OCI-LY1 (cell line): ENCODE measurements around the gene MIGA1.

Experiments used
- H2AFZ ChIP-seq: fragments of 200-600 bp; sonication (generic), shearing (Covaris generic); 2 replicates; pipeline ENCODE4 v1.6.0; 2014; ENCODE audit warnings: antibody characterized with exemption, mild to moderate bottlenecking, low read length
- H3F3A ChIP-seq: fragments of 200-600 bp; sonication (generic), shearing (Covaris generic); 2 replicates; pipeline ENCODE4 v1.6.0; 2014; ENCODE audit warnings: mild to moderate bottlenecking, antibody characterized with exemption, low read length, moderate library complexity; ENCODE audit not compliant: insufficient read depth
- H3K27ac ChIP-seq: fragments of 200-600 bp; sonication (generic); 2 replicates; pipeline ENCODE4 v1.5.1; 2014; ENCODE audit warnings: low read length, mixed run types, mild to moderate bottlenecking, low read depth; ENCODE audit not compliant: poor library complexity, severe bottlenecking
- H3K27me3 ChIP-seq: fragments of 200-600 bp; sonication (generic); 2 replicates; pipeline ENCODE4 v1.6.0; 2014; ENCODE audit warnings: antibody characterized with exemption, mild to moderate bottlenecking, low read length, moderate library complexity; ENCODE audit not compliant: insufficient read depth
- H3K36me3 ChIP-seq: fragments of 200-600 bp; sonication (generic); 2 replicates; pipeline ENCODE4 v1.6.1; 2014; ENCODE audit warnings: mild to moderate bottlenecking, antibody characterized with exemption, low read length, moderate library complexity, mixed read lengths; ENCODE audit not compliant: insufficient read depth
- H3K4me1 ChIP-seq: fragments of 200-600 bp; sonication (generic); 2 replicates; pipeline ENCODE4 v1.5.1; 2014; ENCODE audit warnings: mild to moderate bottlenecking, low read length, moderate library complexity; ENCODE audit not compliant: insufficient read depth, severe bottlenecking
- H3K4me2 ChIP-seq: fragments of 200-600 bp; sonication (generic), shearing (Covaris generic); 2 replicates; pipeline ENCODE4 v1.6.1; 2014; ENCODE audit warnings: low read length
- H3K4me3 ChIP-seq: fragments of 200-600 bp; sonication (generic); 2 replicates; pipeline ENCODE4 v1.5.1; 2014; ENCODE audit warnings: low read length, low read depth, mild to moderate bottlenecking, mixed read lengths; ENCODE audit not compliant: poor library complexity, severe bottlenecking
- H3K79me2 ChIP-seq: fragments of 200-600 bp; shearing (Covaris generic); 2 replicates; pipeline ENCODE4 v1.6.1; 2016; ENCODE audit warnings: mixed run types, low read length, mixed read lengths; ENCODE audit not compliant: insufficient read depth
- H3K9ac ChIP-seq: fragments of 200-600 bp; sonication (generic), shearing (Covaris generic); 2 replicates; pipeline ENCODE4 v1.6.1; 2014; ENCODE audit warnings: mild to moderate bottlenecking, low read length, mixed read lengths
- H3K9me2 ChIP-seq: fragments of 200-600 bp; sonication (generic), shearing (Covaris generic); 2 replicates; pipeline ENCODE4 v1.6.1; 2014; ENCODE audit warnings: low read depth, mild to moderate bottlenecking, low read length, mixed read lengths
- H3K9me3 ChIP-seq: fragments of 200-600 bp; shearing (Covaris generic); 2 replicates; pipeline ENCODE4 v1.6.1; 2014; ENCODE audit warnings: low read length, mixed read lengths
- H4K20me1 ChIP-seq: fragments of 200-600 bp; sonication (generic), shearing (Covaris generic); 2 replicates; pipeline ENCODE4 v1.6.0; 2016; ENCODE audit warnings: mild to moderate bottlenecking, low read length; ENCODE audit not compliant: insufficient read depth
- TF ChIP-seq, protein P1 (sequence below): fragments of 200-600 bp; sonication (generic), shearing (Covaris generic); IDR thresholded peaks from 2 replicates; pipeline ENCODE4 v1.5.1; 2017; ENCODE audit warnings: mild to moderate bottlenecking, antibody characterized with exemption, low read length, moderate library complexity, mixed read lengths

Gene MIGA1

DNA sequence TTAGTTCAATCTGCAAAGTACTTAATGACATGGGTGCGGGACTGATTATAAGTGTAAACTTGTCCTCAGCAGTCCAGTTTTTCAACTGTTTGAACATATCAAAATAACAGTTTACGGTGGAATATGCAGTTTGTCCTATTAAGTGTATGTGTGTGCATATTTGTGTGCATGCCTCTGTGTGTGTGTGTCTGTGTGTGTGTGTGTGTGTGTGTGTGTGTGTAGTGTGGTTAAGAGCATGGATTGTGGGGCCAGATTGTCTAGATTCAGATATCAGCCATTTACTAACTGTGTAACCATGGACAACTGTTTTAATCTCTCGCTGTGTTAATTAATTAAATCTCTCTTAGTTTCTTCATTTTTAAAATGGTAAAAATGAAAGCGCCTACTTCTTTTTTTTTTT lies 148.0 kb downstream of the MIGA1 start:
- Histone ChIP-seq H3K27me3 (0 out of 2 replicates have a peak, but pooled peaks cover 4% of the 10 kb centered on the region), H3K4me3 (no peak overlapping the region), H3K9ac (no peak overlapping the region), H3K4me1 (no peaks in the 10 kb centered on the region), H3K36me3 (no peaks in the 10 kb centered on the region), H3K4me2 (no peak overlapping the region), H3K79me2 (no peaks in the 10 kb centered on the region), H3K9me2 (no peaks in the 10 kb centered on the region), H3K27ac (no peak overlapping the region), H3K9me3 (no peaks in the 10 kb centered on the region), H4K20me1 (no peaks in the 10 kb centered on the region), H2AFZ (no peak overlapping the region), H3F3A (no peaks in the 10 kb centered on the region)
- TF ChIP-seq, protein P1, sequence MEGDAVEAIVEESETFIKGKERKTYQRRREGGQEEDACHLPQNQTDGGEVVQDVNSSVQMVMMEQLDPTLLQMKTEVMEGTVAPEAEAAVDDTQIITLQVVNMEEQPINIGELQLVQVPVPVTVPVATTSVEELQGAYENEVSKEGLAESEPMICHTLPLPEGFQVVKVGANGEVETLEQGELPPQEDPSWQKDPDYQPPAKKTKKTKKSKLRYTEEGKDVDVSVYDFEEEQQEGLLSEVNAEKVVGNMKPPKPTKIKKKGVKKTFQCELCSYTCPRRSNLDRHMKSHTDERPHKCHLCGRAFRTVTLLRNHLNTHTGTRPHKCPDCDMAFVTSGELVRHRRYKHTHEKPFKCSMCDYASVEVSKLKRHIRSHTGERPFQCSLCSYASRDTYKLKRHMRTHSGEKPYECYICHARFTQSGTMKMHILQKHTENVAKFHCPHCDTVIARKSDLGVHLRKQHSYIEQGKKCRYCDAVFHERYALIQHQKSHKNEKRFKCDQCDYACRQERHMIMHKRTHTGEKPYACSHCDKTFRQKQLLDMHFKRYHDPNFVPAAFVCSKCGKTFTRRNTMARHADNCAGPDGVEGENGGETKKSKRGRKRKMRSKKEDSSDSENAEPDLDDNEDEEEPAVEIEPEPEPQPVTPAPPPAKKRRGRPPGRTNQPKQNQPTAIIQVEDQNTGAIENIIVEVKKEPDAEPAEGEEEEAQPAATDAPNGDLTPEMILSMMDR, result no peak
